IPS-11a (cell line): Measurements from ENCODE around the gene EXOC6B.
"Not testable (repeated sequence)": the region's sequence is repeated elsewhere in the genome, so short reads cannot be mapped to it uniquely, and the experiment has no call there.

Source experiments
- H3K4me3 ChIP-seq: one replicate; pipeline ENCODE4 v1.5.1; 2013; ENCODE audit warnings: low read depth, low read length, control low read depth

Gene EXOC6B

DNA sequence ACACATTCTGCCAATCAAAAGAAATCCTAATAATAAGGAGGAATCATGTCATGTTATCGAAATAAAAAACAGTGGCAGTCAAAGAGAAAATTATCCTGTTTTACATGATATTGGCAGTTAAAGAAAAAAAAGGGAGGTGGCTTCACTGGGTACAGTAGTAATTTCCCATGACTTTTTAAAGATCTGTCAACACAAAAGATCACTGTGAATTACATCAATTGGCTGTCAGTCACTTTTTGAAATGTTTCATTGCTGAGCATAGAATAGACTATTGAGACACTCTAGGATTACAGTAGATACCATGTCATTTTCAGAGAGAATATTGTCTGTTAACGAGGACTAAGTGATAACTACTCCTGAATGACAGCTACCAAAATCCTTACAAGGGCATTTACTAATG is 342.5 kb downstream of the EXOC6B start:
- H3K4me3 ChIP-seq: no peak overlapping the region

DNA sequence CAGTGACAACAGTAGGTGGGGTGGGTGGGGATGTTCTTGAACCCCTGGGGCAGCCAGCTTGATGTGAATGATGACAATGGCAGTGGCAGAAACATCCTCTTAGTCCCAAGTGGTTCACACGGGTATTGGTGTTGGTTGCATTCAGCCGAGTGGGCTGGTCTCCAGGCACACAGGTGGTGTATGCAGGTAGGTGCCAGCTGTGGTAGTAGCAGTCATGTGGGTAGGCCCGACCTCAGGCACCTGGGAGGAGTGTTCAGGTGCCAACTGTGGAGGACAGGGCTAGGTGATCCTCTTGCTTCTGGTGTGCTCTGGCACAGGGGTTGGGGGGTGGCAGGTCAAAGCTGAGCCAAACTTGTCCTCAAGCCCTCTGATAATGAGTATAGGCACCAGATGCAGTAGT is 350.6 kb downstream of the EXOC6B start:
- H3K4me3 ChIP-seq: no peak overlapping the region

DNA sequence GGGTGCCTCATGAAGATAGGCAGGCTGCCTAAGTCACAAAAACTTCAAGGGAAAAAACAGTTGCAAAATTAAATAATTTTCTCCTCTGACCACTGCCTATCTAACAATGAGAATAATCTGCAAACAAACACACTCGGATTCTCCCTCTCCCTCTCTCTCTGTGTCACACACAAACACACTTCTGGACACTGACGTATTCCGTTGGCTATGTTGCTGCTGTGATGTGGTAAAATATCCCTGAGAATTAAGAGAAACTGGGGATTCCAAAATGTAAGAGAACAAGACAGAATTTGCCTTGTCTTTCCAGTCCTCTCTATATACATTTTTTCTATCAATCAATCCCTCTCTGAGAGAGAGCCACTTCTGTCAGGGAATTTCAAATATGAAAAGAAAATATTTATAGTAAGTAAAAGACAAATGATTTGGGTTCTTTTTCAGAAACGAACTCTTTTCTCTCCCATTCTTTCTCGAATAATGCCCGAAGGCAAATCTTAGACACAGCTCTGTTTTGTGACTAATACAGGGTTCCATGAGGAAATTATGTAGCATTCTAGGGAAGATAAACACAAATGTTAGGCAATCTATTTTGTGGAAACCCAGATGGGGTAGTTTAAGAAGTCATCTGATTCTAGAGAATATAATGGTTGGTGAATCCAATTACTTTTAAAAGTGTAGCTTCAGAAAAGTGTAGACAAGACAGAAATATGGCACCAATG is 367.9 kb downstream of the EXOC6B start:
- no peak overlapping the region for H3K4me3 ChIP-seq

DNA sequence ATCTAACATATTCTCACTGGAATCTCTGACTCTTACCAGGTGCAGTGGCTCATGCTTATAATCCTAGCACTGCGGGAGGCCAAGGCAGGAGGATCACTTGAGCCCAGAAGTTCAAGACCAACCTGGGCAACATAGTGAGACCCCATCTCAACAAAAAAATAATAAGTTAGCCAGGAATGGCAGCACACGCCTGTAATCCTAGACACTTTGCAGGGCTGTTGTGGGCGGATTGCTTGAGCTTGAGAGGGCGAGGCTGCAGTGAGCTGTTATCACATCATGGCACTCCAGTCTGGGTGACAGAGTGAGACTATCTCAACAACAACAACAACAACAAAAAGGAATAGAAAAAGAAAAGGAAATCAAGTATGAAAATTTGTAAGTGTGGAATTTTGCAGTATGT is 371.6 kb downstream of the EXOC6B start:
- H3K4me3 ChIP-seq: no peak overlapping the region

DNA sequence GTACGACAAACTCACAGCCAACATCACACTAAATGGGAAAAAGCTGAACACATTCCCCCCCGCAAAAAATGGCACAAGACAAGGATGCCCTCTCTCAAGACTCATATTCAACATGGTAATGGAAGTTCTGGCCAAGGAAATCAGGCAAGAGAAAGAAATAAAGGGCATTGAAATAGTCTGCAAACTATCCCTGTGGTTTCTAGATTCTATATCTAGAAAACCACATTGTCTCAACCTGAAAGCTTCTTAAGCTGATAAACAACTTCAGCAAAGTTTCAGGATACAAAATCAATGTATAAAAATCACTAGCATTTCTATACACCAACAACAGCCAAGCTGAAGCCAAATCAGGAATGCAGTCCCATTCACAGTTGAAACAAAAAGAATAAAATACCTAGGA is 383.6 kb downstream of the EXOC6B start:
- no peak overlapping the region for H3K4me3 ChIP-seq

DNA sequence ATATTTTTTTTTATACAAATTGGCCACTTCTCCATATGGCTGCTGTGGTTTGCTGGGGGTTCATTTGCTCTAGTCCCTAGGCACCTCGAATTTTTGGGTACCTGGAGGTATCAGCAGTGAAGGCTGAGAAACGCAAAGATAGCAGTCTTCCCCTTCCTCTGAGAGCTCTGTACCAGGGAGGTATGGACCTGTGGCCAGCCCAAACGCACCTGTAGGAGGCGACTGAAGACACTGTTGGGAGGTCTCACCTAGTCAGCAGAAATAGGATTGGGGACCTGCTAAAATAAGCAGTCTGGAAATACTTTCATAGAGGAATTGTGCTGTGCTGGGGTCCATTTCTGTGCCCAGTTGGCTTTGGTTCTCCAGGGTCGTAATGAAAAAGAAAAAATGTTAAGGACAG is 385.9 kb downstream of the EXOC6B start:
- no peak overlapping the region for H3K4me3 ChIP-seq

DNA sequence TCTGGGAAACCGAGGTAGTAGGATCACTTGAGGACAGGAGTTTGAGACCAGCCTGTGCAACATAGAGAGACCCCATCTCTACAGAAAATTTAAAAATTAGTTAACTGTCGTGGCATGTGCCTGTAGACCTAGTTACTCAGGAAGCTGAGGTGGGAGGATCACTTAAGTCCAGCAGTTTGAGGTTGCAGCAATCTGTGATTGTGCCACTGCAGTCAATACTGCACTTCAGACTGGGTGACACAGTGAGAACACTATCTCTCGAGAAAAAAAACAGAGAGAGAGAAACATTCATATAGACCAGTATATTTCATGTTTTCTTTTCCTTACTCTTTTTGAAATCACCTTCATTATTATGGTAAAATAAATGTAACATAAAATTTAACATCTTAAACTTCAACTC is 387.5 kb downstream of the EXOC6B start:
- H3K4me3 ChIP-seq: no peak overlapping the region

DNA sequence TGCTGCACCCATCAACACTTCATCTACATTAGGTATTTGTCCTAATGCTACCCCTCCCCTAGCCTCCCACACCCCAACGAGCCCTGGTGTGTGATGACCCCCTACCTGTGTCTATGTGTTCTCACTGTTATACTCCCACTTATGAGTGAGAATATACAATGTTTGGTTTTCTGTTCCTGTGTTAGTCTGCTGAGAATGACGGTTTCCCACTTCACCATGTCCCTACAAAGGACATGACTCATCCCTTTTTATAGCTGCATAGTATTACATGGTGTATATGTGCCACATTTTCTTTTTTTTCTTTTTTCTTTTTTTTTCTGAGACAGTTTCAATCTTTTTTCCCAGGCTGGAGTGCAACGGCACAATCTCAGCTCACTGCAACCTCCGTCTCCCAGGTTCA is 394.1 kb downstream of the EXOC6B start:
- no peak overlapping the region for H3K4me3 ChIP-seq

DNA sequence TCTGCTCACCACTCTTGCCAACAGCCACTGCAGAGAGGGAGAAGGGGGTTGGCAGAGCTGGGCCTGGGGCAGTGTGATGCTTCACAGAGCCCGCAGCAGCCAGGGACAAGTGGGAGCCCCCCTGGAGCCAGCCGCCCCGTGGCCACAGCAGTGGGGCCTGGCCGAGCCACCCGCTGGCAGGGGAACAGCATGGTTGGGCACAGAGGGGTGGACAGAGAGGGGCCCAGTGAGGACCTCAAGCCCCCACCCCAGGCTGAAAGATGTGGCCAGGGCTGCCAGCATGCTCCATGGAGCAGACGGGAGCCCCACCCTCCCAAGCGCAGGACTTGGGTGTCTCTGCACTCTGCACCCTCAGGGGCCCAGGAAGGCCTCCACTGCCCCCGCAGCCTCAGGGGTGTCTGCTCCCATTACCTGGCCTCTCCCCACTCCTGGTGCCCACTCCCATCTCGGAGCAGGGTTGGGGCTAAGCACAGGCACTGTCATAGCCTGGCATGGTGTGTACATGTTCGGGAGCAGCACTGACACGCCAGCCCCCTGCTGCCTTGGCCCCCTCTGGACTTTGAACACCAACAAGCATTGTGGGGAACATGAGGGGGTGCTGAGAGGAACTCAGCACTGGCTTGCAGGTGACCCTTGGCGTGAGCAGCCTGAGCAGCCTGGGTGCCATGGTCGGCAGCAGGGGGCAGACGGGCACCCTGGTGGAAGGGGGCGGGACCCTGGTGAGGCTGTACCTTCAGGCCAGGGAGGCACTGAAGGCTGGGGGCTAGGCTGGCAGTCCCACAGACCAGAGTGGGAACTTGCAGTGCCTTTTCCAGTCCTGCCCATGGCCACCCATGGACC is 398.6 kb downstream of the EXOC6B start:
- no peak overlapping the region for H3K4me3 ChIP-seq

DNA sequence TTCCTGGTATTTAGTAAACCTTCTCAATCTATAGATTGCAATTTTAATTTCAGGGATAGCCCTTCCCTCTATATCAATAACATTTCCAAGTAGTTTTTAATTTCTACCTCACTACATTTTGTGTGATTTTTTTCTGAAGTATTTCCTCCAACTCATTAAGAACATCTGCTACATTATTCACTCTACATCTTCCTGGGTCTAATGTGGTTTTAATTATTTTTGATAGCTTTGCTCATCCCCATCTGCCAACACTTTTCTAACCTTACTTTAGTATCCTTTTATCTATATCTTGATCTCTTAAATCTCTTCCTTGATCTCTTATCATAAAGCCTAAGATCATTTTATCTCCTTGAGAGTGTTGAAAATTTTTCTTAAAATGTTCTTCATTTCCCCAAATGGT is 399.8 kb downstream of the EXOC6B start:
- H3K4me3 ChIP-seq: no peak overlapping the region

DNA sequence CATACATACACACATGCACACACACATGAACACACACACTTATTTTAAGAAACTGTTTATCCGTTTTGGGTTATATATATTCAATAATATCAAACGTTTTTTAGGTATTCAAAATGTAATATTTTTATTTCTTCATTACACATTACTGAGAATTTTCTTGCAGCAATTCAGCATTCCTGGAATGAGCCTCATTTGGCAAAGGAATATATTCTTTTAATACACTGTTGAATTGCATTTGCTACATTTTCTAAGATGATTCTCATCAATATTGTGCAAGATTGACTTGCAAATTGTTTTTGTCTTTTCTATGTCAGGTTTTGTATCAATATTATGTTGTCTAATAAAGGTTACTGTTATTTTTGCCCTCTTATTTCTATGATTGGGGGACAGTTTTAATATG is 402.1 kb downstream of the EXOC6B start:
- no peak overlapping the region for H3K4me3 ChIP-seq

DNA sequence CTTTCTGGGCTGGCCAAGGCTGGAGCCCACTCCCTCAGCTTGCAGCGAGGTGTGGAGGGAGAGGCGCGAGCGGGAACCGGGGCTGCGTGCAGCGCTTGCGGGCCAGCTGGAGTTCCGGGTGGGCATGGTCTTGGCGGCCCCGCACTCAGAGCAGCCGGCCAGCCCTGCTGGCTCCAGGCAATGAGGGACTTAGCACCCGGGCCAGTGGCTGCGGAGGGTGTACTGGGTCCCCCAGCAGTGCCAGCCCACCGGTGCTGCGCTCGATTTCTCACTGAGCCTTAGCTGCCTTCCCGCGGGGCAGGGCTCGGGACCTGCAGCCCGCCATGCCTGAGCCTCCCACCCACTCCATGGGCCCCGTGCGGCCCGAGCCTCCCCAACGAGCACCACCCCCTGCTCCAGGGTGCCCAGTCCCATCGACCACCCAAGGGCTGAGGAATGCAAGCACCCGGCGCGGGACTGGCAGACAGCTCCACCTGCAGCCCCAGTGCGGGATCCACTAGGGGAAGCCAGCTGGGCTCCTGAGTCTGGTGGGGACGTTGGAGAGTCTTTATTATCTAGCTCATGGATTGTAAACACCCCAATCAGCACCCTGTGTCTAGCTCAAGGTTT is 404.0 kb downstream of the EXOC6B start:
- H3K4me3 ChIP-seq: not testable (repeated sequence)

DNA sequence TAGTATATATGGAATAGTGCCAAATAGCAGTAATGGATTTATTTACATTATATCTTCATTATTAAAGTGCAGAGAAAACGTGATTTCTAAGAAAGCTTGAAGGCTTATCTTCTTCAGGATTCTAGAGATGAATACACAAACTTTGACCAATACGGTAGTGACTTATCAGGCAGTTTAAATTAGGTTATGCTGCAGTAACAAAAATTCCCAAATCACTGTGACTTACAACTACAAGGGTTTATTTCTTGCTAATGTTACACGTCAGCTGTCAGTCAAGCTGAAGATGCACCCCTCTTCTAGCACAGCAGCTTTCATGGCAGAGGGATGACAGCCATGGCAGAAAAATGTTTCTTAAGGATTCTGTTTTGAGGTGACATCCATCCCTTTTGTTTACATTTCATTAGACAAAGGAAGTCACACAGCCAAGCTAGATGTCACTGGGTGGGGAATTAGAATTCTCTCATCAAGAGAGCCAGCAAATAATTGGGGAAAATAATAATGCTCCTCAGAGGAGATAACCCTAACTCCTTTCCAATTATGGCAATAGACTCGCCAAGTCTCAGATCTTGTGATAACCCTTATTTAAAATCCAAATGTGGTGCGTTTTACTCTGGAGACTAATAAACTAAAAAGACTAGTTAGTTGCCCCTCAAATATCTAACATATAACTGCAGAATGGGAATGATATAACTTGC is 409.9 kb downstream of the EXOC6B start:
- H3K4me3 ChIP-seq: no peak overlapping the region

DNA sequence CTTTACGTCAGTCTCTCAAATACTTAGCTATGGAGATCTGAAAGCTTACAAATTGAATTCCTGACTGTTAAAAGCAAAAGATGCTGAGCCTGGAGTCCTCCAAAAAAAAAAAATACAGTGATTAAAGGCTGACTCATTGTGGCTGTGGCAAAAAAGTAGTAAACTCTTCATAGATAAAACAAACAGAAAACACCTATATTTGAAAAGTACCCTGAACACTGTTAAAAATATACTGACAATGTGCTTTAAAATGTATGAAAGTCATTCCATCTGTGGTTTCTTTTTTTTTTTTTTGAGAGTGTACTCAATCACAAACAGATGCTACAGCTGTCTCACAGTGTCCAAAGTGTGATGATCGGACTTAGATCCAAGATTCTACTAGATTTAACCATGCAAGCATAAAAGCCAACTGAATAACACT is 410.6 kb downstream of the EXOC6B start:
- H3K4me3 ChIP-seq: no peak overlapping the region

DNA sequence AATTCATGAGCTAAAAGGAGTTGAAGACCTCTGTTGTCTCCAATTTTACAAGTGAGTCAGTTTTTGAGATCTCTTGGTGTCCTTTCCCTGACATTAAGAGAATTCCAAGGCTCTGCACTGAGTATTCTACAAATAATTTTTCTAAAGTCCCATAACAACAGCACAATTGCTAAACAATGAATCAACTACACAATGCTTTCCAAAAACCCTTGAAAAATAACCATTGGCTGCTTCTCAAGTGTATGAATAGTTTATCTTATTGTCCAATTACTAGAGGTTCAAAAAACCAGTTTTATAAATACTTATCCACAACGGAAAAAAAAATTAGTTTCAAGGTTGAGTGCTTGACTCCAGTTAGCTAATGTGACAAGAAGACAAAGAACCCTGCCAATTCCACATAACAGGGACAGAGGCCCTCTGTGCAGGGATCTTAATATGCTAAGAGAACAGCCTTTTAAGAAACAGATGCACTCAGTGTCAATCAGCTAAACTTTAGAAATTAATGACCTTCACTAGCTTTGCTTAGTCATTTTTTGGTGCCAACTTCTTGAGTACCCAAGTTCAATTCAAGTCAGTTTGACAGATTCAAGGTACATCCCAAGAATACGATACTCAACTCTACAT is 411.6 kb downstream of the EXOC6B start:
- H3K4me3 ChIP-seq: no peak overlapping the region

DNA sequence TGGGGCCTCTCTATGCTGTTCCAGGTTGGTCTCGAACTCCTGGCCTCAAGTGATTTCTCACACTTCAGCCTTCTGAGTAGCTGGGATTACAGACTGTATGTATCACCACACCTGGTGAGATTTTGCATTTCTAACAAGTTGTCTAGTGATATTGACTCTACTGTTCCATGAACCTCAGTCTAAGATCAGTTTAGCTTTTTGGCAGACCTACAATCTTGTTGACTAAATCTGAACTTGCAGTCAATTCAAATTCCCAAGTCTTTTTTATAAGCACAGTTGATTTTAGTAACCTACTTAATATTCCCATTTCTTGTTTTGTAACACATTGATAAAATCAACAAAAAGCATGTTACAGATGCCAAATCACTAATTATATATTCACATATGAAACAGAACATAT is 412.1 kb downstream of the EXOC6B start:
- no peak overlapping the region for H3K4me3 ChIP-seq

DNA sequence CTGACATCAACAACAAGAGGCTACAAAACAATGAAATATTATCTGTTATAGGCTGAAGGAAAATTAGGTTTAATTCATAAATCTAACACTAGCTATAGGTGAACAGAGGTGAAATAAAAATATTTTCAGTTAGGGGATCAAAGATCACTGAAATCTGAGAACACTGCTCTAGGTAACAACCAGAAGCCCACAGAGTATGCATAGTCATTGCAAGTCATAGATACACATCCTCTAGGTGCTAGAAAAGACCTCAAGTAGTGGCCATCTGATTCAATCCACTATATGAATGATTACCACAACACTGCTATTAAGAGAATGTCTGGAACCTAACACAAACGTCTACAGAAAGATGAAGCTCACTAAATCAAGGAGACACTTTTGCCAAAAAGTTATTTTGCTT is 413.6 kb downstream of the EXOC6B start:
- H3K4me3 ChIP-seq: no peak overlapping the region

DNA sequence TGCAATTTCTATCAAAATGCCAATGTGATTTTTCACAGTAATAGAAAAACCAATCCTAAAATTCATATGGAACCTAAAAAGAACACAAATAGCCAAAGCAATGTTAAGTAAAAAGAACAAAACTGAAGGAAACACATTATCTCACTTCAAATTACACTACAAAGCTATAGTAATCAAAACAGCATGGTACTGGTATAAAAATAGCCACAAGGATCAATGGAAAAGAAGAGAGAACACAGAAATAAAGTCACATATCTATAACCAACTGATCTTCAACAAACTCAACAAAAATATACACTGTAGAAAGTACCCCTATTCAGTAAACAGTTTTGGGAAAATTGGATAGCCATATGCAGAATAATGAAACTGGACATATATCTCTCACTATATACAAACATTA is 426.0 kb downstream of the EXOC6B start:
- H3K4me3 ChIP-seq: no peak overlapping the region

DNA sequence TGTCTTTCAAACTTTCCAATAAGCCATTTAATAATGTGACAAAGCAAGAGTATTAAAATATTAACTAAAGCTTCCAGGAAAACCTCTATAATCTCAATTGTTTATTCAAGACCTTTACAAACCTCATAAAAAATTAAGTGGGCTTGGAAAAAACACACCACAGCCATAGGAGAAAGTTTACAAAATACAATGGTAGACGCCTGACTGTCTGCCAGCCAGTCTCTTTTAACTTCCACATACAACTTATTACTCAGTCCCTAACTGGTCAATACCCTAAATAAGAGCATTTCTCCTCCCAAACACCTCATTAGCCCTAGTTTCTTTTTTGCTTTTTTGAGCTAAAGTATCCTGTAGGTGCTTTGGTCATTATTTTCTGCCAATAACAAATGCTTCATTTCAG is 430.7 kb downstream of the EXOC6B start:
- no peak overlapping the region for H3K4me3 ChIP-seq

DNA sequence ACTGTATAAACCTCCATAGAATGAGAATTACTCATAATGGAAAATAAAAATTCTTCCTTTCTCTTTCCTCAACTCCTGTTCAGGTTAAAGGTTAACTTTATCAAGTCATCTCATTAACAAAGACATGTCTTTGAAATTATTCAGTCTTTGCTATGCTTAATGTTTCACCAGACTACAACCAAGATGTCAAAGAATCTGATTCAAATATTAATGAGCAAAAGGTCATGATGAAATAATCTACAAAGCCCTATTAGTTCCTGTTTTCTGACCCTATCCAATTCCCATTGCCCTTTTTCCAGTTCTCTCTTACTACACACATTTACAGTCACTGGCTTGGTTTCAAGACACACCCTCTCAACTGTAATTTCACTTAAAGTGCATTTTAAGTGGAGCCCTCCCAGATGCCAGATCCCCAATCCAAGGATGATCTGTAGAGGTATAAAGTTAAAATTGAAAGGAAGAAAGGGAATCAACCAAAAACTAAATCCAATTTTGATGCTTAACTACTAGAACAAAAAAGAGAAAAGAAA is 431.2 kb downstream of the EXOC6B start:
- H3K4me3 ChIP-seq: no peak overlapping the region

DNA sequence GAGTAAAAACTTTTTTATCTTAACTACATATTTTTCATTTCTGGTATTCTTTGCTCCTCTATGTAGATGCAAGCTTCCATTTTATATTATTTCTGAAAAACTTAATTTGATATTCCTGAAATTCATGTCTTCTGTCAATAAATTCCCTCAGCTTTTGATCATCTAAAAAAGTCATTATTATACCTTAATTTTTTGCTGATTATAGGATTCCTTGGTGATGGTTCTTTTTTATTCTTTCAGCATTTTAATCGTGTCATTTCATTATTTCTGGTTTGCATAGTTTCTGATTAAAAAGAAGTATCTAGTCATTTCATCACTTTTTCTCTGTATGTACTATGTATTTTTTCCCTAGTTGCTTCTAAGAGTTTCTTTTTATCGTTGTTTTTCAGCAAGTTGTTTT is 436.4 kb downstream of the EXOC6B start:
- no peak overlapping the region for H3K4me3 ChIP-seq
